ENCODE data around the gene PDE4D. TPM values are rescaled to one million over a fixed set of nuclear protein-coding genes. Genes with fewer than 3 reads are reported as not detected.

PDE4D gene
- total RNA-seq, 1 experiment from 2014 or later: 2.1 TPM

- no peak overlapping the region for H4K91ac ChIP-seq (ENCODE audit: insufficient read length, low read depth, low read length)
- peak overlapping the region; percentile 55 for H4K8ac ChIP-seq (replicated peaks; ENCODE audit: insufficient read length, low read depth, low read length)
- peak overlapping the region; percentile 73 for H2BK12ac ChIP-seq (ENCODE audit: insufficient read length, low read depth, low read length)
- no peak overlapping the region for H3K27ac ChIP-seq (ENCODE audit: insufficient read length, low read depth, low read length)
- H3K23me2 ChIP-seq (ENCODE audit: insufficient read length, low read depth, low read length, poor library complexity, severe bottlenecking): no peaks in the 10 kb centered on the region
- peaks cover 6% of the 10 kb centered on the region; the same call in 1 of the 2 replicates for H3K4me1 ChIP-seq (ENCODE audit: insufficient read depth, low read length)
- H3K14ac ChIP-seq (ENCODE audit: insufficient read depth, low read length): peak overlapping the region; percentile 58; the same call in 1 of the 2 replicates
- H3T11ph ChIP-seq (ENCODE audit: low read length): peak overlapping the region; percentile 72
- H3K9me3 Mint-ChIP-seq: no peaks in the 10 kb centered on the region
- peak overlapping the region; percentile 29 for H2BK20ac ChIP-seq (ENCODE audit: low read depth, low read length, poor library complexity, severe bottlenecking)
- no peak overlapping the region for H3K9ac ChIP-seq (ENCODE audit: extremely low read depth, insufficient read length, low read length)
- H3K36me3 Mint-ChIP-seq (ENCODE audit: insufficient read depth in 1 of 3, low read depth in 3 of 3): no peaks in the 10 kb centered on the region
- peak overlapping the region; percentile 44 for H2BK120ac ChIP-seq (ENCODE audit: low read depth, low read length, poor library complexity, severe bottlenecking)
- peak overlapping the region; percentile 60 for H4K5ac ChIP-seq (ENCODE audit: insufficient read length, low read depth, low read length)
- no peak overlapping the region; the same call in 1 of the 2 replicates for H3K4ac ChIP-seq (ENCODE audit: low read depth, low read length)
- H3K27ac Mint-ChIP-seq: no peak overlapping the region
- TF ChIP-seq, protein P1, sequence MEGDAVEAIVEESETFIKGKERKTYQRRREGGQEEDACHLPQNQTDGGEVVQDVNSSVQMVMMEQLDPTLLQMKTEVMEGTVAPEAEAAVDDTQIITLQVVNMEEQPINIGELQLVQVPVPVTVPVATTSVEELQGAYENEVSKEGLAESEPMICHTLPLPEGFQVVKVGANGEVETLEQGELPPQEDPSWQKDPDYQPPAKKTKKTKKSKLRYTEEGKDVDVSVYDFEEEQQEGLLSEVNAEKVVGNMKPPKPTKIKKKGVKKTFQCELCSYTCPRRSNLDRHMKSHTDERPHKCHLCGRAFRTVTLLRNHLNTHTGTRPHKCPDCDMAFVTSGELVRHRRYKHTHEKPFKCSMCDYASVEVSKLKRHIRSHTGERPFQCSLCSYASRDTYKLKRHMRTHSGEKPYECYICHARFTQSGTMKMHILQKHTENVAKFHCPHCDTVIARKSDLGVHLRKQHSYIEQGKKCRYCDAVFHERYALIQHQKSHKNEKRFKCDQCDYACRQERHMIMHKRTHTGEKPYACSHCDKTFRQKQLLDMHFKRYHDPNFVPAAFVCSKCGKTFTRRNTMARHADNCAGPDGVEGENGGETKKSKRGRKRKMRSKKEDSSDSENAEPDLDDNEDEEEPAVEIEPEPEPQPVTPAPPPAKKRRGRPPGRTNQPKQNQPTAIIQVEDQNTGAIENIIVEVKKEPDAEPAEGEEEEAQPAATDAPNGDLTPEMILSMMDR (conservative IDR thresholded peaks at IDR 0.05): no peak
- H3K27me3 Mint-ChIP-seq (ENCODE audit: low read depth): peaks cover 3% of the 10 kb centered on the region; the same call in 1 of the 2 replicates
- H3K79me2 ChIP-seq (ENCODE audit: insufficient read depth, low read length): no peaks in the 10 kb centered on the region
- H4K20me1 ChIP-seq (ENCODE audit: control insufficient read depth, insufficient read depth, insufficient read length): no peaks in the 10 kb centered on the region
- no CpG with 5 or more reads among the region's 1 CpG for WGBS (ENCODE audit: extremely low coverage, insufficient read length, low lambda C conversion rate)
- H2AK5ac ChIP-seq (ENCODE audit: insufficient read length, low read length): no peak overlapping the region
- no peak overlapping the region for H3K23ac ChIP-seq (ENCODE audit: insufficient read length, low read depth, low read length)
- H3K9me3 ChIP-seq (ENCODE audit: control insufficient read depth, low read depth, low read length): no peaks in the 10 kb centered on the region
- no peaks in the 10 kb centered on the region for H3K27me3 ChIP-seq (ENCODE audit: insufficient read depth, low read length)
- H3K56ac ChIP-seq (ENCODE audit: insufficient read length, low read depth, low read length): peak overlapping the region; percentile 50
- DNase-seq: peak; percentile 37
- H2AFZ ChIP-seq (ENCODE audit: low read length): peak overlapping the region; percentile 15
- no peak overlapping the region for H2BK15ac ChIP-seq (ENCODE audit: low read depth, low read length)
- H3K79me1 ChIP-seq (ENCODE audit: insufficient read depth, low read depth, low read length, poor library complexity, severe bottlenecking): no peaks in the 10 kb centered on the region
- H3K4me3 Mint-ChIP-seq: no peak overlapping the region
- H3K4me1 Mint-ChIP-seq: peaks cover 9 to 13% of the 10 kb centered on the region in 2 experiments
- H3K18ac ChIP-seq (ENCODE audit: insufficient read length, low read depth, low read length): peak overlapping the region; percentile 62
- peak overlapping the region; percentile 16 for H3K4me2 ChIP-seq (ENCODE audit: insufficient read depth, insufficient read length, low read length)
- H2BK5ac ChIP-seq (ENCODE audit: insufficient read length, low read length): no peak overlapping the region
Observed at GRCh38 chr5:59922220-59922619, 28.7 kb upstream of the PDE4D start.
